Measurements from ENCODE around the gene BNIP2. TPM values are rescaled to one million over a fixed set of nuclear protein-coding genes. Genes with fewer than 3 reads are reported as not detected.

The BNIP2 gene
- total and polyA plus RNA-seq, 2 of the 13 experiments (the other 11 are each of a cell fraction or from before 2014, with no cell fraction given) = 17.4 to 57.6 TPM

DNA sequence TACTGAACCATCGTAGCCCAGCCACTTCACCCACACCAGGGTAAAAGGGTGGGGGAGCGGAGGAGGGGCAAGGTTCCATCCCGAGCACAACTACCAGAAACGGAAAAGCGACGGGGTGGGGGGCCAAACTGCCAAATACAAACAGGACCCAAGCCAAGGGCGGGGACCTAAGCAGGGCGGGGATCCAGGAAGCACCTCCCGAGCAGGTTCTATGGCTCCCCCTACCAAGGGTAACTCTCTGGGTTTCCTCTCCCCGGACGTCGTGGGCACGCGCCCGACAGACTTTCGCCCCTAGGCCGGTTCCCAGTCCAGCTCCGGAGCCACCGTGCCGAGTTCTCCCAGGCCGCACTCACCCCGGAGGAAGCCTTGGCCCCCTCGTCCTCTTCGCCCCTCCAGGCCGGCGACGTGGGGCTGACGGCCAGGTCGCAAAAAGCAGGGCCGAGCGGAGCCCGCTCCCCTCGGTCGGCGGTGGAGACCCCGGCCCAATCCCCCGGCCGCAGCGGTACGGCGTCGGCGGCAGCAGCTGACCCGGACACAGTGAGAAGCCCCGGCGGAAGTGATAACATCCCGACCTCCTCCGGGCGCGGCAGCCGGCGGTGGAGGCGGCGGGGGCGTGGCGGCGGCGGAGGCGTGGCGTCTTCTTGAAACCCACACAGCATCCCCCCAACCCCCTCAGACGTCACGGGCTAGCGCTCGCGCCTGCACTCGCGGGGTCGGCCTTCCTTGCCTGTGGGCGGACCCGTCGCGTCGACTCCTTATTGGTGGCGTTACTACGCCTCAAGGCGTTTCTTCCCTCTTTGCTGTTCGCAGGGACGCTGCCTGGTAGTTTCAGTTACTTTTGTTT lies at the start of gene BNIP2 (continued):
- TF ChIP-seq GFI1 (CRISPR knock-in tag; IDR thresholded peaks at IDR 0.05; ENCODE audit: borderline replicate concordance) (0 out of 2 replicates have a peak, but pooled peaks have one; percentile 42), CHD2 (IDR thresholded peaks at IDR 0.05; ENCODE audit: low read depth, low read length) (peak; percentile 68; the same call in 1 of the 2 replicates), ZNF781 (CRISPR knock-in tag; IDR thresholded peaks at IDR 0.05; ENCODE audit: borderline replicate concordance, not compliant biosample characterization) (peak; percentile 55), ZNF558 (CRISPR knock-in tag; IDR thresholded peaks at IDR 0.05; ENCODE audit: borderline replicate concordance) (peak; percentile 58; the same call in 1 of the 2 replicates), ZNF121 (CRISPR knock-in tag; IDR thresholded peaks at IDR 0.05) (no peak), MTF2 (CRISPR knock-in tag; IDR thresholded peaks at IDR 0.05; ENCODE audit: borderline replicate concordance) (peak; percentile 80; the same call in 1 of the 2 replicates), TSC22D2 (CRISPR knock-in tag; IDR thresholded peaks at IDR 0.05; ENCODE audit: borderline replicate concordance) (0 out of 2 replicates have a peak, but pooled peaks have one; percentile 62), ZNF644 (CRISPR knock-in tag; IDR thresholded peaks at IDR 0.05; ENCODE audit: low read depth) (no peak), ZNF83 (CRISPR knock-in tag; IDR thresholded peaks at IDR 0.05; ENCODE audit: borderline replicate concordance) (no peak), SMYD3 (CRISPR knock-in tag; IDR thresholded peaks at IDR 0.05) (no peak), ZNF383 (CRISPR knock-in tag; IDR thresholded peaks at IDR 0.05; ENCODE audit: borderline replicate concordance) (no peak), DRAP1 (CRISPR knock-in tag; IDR thresholded peaks at IDR 0.05) (peak; percentile 74; the same call in 1 of the 2 replicates), ZNF260 (CRISPR knock-in tag; IDR thresholded peaks at IDR 0.05; ENCODE audit: borderline replicate concordance, low read depth) (no peak), POGZ (CRISPR knock-in tag; IDR thresholded peaks at IDR 0.05) (peak; percentile 89), RBFOX2 (IDR thresholded peaks at IDR 0.05; ENCODE audit: low read depth, low read length) (peak; percentile 98), ZNF839 (CRISPR knock-in tag; IDR thresholded peaks at IDR 0.05; ENCODE audit: borderline replicate concordance) (no peak), KDM6A (CRISPR knock-in tag; IDR thresholded peaks at IDR 0.05; ENCODE audit: low read depth) (no peak), ZC3H13 (CRISPR knock-in tag; IDR thresholded peaks at IDR 0.05) (no peak), MATR3 (CRISPR knock-in tag; IDR thresholded peaks at IDR 0.05) (no peak), HOXA5 (CRISPR knock-in tag; IDR thresholded peaks at IDR 0.05) (peak; percentile 56; the same call in 1 of the 2 replicates), TGIF2 (CRISPR knock-in tag; IDR thresholded peaks at IDR 0.05) (peak; percentile 43; the same call in 1 of the 2 replicates), ZNF446 (CRISPR knock-in tag; IDR thresholded peaks at IDR 0.05) (0 out of 2 replicates have a peak, but pooled peaks have one; percentile 68)
- TF ChIP-seq, protein P1, sequence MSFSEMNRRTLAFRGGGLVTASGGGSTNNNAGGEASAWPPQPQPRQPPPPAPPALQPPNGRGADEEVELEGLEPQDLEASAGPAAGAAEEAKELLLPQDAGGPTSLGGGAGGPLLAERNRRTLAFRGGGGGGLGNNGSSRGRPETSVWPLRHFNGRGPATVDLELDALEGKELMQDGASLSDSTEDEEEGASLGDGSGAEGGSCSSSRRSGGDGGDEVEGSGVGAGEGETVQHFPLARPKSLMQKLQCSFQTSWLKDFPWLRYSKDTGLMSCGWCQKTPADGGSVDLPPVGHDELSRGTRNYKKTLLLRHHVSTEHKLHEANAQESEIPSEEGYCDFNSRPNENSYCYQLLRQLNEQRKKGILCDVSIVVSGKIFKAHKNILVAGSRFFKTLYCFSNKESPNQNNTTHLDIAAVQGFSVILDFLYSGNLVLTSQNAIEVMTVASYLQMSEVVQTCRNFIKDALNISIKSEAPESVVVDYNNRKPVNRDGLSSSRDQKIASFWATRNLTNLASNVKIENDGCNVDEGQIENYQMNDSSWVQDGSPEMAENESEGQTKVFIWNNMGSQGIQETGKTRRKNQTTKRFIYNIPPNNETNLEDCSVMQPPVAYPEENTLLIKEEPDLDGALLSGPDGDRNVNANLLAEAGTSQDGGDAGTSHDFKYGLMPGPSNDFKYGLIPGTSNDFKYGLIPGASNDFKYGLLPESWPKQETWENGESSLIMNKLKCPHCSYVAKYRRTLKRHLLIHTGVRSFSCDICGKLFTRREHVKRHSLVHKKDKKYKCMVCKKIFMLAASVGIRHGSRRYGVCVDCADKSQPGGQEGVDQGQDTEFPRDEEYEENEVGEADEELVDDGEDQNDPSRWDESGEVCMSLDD (CRISPR knock-in tag; IDR thresholded peaks at IDR 0.05; ENCODE audit: borderline replicate concordance) = 0 out of 2 replicates have a peak, but pooled peaks have one; percentile 54
- TF ChIP-seq, protein P2, sequence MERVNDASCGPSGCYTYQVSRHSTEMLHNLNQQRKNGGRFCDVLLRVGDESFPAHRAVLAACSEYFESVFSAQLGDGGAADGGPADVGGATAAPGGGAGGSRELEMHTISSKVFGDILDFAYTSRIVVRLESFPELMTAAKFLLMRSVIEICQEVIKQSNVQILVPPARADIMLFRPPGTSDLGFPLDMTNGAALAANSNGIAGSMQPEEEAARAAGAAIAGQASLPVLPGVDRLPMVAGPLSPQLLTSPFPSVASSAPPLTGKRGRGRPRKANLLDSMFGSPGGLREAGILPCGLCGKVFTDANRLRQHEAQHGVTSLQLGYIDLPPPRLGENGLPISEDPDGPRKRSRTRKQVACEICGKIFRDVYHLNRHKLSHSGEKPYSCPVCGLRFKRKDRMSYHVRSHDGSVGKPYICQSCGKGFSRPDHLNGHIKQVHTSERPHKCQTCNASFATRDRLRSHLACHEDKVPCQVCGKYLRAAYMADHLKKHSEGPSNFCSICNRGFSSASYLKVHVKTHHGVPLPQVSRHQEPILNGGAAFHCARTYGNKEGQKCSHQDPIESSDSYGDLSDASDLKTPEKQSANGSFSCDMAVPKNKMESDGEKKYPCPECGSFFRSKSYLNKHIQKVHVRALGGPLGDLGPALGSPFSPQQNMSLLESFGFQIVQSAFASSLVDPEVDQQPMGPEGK (CRISPR knock-in tag; IDR thresholded peaks at IDR 0.05) = peak; percentile 79
